ENCODE measurements around the gene LHB.

Gene LHB

GRCh38 chr19:49004133-49004532 is 12.8 kb downstream of the LHB start:
- no peaks in the 10 kb centered on the region for H3K4me1 ChIP-seq (ENCODE audit: control insufficient read depth, insufficient read depth, low read length)
- no peaks in the 10 kb centered on the region for H3K9me3 ChIP-seq (ENCODE audit: control insufficient read depth, low read length)
- H3K36me3 ChIP-seq (ENCODE audit: control insufficient read depth, insufficient read depth, low read length, severe bottlenecking): peaks cover 39% of the 10 kb centered on the region
- H3K9ac ChIP-seq (ENCODE audit: low read length): no peak overlapping the region
- no peak overlapping the region for H3K4me3 ChIP-seq (ENCODE audit: low read length)
- H3K27me3 ChIP-seq (replicated peaks; ENCODE audit: control insufficient read depth, insufficient read depth, low read length): no peaks in the 10 kb centered on the region
- no peak for DNase-seq (ENCODE audit: low read depth)

- DNase-seq (ENCODE audit: low read depth): peak; percentile 82
- Histone ChIP-seq H3K9ac (ENCODE audit: low read length) (no peak overlapping the region), H3K36me3 (ENCODE audit: control insufficient read depth, insufficient read depth, low read length, severe bottlenecking) (peaks cover 14% of the 10 kb centered on the region), H3K4me3 (ENCODE audit: low read length) (no peak overlapping the region), H3K9me3 (ENCODE audit: control insufficient read depth, low read length) (no peaks in the 10 kb centered on the region), H3K4me1 (ENCODE audit: control insufficient read depth, insufficient read depth, low read length) (peaks cover 6% of the 10 kb centered on the region), H3K27me3 (replicated peaks; ENCODE audit: control insufficient read depth, insufficient read depth, low read length) (no peaks in the 10 kb centered on the region)
Measured at GRCh38 chr19:48999481-49000325, 17.2 kb downstream of the LHB start.

- H3K27me3 ChIP-seq (replicated peaks; ENCODE audit: control insufficient read depth, insufficient read depth, low read length): no peaks in the 10 kb centered on the region
- H3K9ac ChIP-seq (ENCODE audit: low read length): peak overlapping the region; percentile 11
- H3K9me3 ChIP-seq (ENCODE audit: control insufficient read depth, low read length): no peaks in the 10 kb centered on the region
- peaks cover 11% of the 10 kb centered on the region for H3K4me1 ChIP-seq (ENCODE audit: control insufficient read depth, insufficient read depth, low read length)
- H3K4me3 ChIP-seq (ENCODE audit: low read length): no peak overlapping the region
- peak; percentile 57 for DNase-seq (ENCODE audit: low read depth)
- no peaks in the 10 kb centered on the region for H3K36me3 ChIP-seq (ENCODE audit: control insufficient read depth, insufficient read depth, low read length, severe bottlenecking)
Measured at GRCh38 chr19:48997972-48998371, 18.9 kb downstream of the LHB start.

- H3K27me3 ChIP-seq (replicated peaks; ENCODE audit: control insufficient read depth, insufficient read depth, low read length): no peaks in the 10 kb centered on the region
- DNase-seq (ENCODE audit: low read depth): peak; percentile 52
Measured at GRCh38 chr19:48994035-48994386, 22.9 kb downstream of the LHB start.

GRCh38 chr19:48993175-48994034 is 23.5 kb downstream of the LHB start, which contains the start of the genes GYS1 and RUVBL2:
TSS of gene GYS1 (minus strand) at chr19:48993309. CDS start at chr19:48993112, 197 bp downstream.
TSS of gene RUVBL2 (plus strand) at chr19:48993887. CDS start at chr19:48993912, 25 bp downstream.
- Histone ChIP-seq H3K36me3 (ENCODE audit: control insufficient read depth, insufficient read depth, low read length, severe bottlenecking) (peaks cover 6% of the 10 kb centered on the region), H3K27me3 (replicated peaks; ENCODE audit: control insufficient read depth, insufficient read depth, low read length) (no peaks in the 10 kb centered on the region), H3K4me1 (ENCODE audit: control insufficient read depth, insufficient read depth, low read length) (peaks cover 34% of the 10 kb centered on the region), H3K9me3 (ENCODE audit: control insufficient read depth, low read length) (no peaks in the 10 kb centered on the region), H3K9ac (ENCODE audit: low read length) (peak within 1 kb of the TSS; percentile 100), H3K4me3 (ENCODE audit: low read length) (peak within 1 kb of the TSS; percentile 99)
- DNase-seq (ENCODE audit: low read depth): peak; percentile 100

More at GRCh38 chr19:48994035-48994386, 22.9 kb downstream of the LHB start:
- Histone ChIP-seq H3K9ac (ENCODE audit: low read length) (peak overlapping the region; percentile 100), H3K4me3 (ENCODE audit: low read length) (peak overlapping the region; percentile 99), H3K36me3 (ENCODE audit: control insufficient read depth, insufficient read depth, low read length, severe bottlenecking) (peaks cover under 1% of the 10 kb centered on the region), H3K9me3 (ENCODE audit: control insufficient read depth, low read length) (no peaks in the 10 kb centered on the region), H3K4me1 (ENCODE audit: control insufficient read depth, insufficient read depth, low read length) (peaks cover 34% of the 10 kb centered on the region)

GRCh38 chr19:48992581-48993174 is 24.2 kb downstream of the LHB start:
- Histone ChIP-seq H3K27me3 (replicated peaks; ENCODE audit: control insufficient read depth, insufficient read depth, low read length) (no peaks in the 10 kb centered on the region), H3K9ac (ENCODE audit: low read length) (peak overlapping the region; percentile 100), H3K4me3 (ENCODE audit: low read length) (peak overlapping the region; percentile 99), H3K36me3 (ENCODE audit: control insufficient read depth, insufficient read depth, low read length, severe bottlenecking) (peaks cover 12% of the 10 kb centered on the region), H3K9me3 (ENCODE audit: control insufficient read depth, low read length) (no peaks in the 10 kb centered on the region), H3K4me1 (ENCODE audit: control insufficient read depth, insufficient read depth, low read length) (peaks cover 34% of the 10 kb centered on the region)
- peak; percentile 35 for DNase-seq (ENCODE audit: low read depth)

GRCh38 chr19:48991873-48992580 is 24.9 kb downstream of the LHB start:
- Histone ChIP-seq H3K4me1 (ENCODE audit: control insufficient read depth, insufficient read depth, low read length) (peaks cover 34% of the 10 kb centered on the region), H3K36me3 (ENCODE audit: control insufficient read depth, insufficient read depth, low read length, severe bottlenecking) (peaks cover 17% of the 10 kb centered on the region), H3K9me3 (ENCODE audit: control insufficient read depth, low read length) (no peaks in the 10 kb centered on the region), H3K9ac (ENCODE audit: low read length) (peak overlapping the region; percentile 100), H3K4me3 (ENCODE audit: low read length) (peak overlapping the region; percentile 99), H3K27me3 (replicated peaks; ENCODE audit: control insufficient read depth, insufficient read depth, low read length) (no peaks in the 10 kb centered on the region)
- peak; percentile 90 for DNase-seq (ENCODE audit: low read depth)

- H3K9ac ChIP-seq (ENCODE audit: low read length): peak overlapping the region; percentile 100
- H3K4me3 ChIP-seq (ENCODE audit: low read length): peak overlapping the region; percentile 99
- H3K27me3 ChIP-seq (replicated peaks; ENCODE audit: control insufficient read depth, insufficient read depth, low read length): no peaks in the 10 kb centered on the region
- H3K4me1 ChIP-seq (ENCODE audit: control insufficient read depth, insufficient read depth, low read length): peaks cover 34% of the 10 kb centered on the region
- DNase-seq (ENCODE audit: low read depth): no peak
- no peaks in the 10 kb centered on the region for H3K9me3 ChIP-seq (ENCODE audit: control insufficient read depth, low read length)
- H3K36me3 ChIP-seq (ENCODE audit: control insufficient read depth, insufficient read depth, low read length, severe bottlenecking): peaks cover 26% of the 10 kb centered on the region
Measured at GRCh38 chr19:48991011-48991609, 25.8 kb downstream of the LHB start.

- H3K9me3 ChIP-seq (ENCODE audit: control insufficient read depth, low read length): no peaks in the 10 kb centered on the region
- peaks cover 34% of the 10 kb centered on the region for H3K4me1 ChIP-seq (ENCODE audit: control insufficient read depth, insufficient read depth, low read length)
- peak overlapping the region; percentile 99 for H3K4me3 ChIP-seq (ENCODE audit: low read length)
- no peaks in the 10 kb centered on the region for H3K27me3 ChIP-seq (replicated peaks; ENCODE audit: control insufficient read depth, insufficient read depth, low read length)
- DNase-seq (ENCODE audit: low read depth): no peak
- H3K9ac ChIP-seq (ENCODE audit: low read length): peak overlapping the region; percentile 100
- peaks cover 33% of the 10 kb centered on the region for H3K36me3 ChIP-seq (ENCODE audit: control insufficient read depth, insufficient read depth, low read length, severe bottlenecking)
Measured at GRCh38 chr19:48990400-48990799, 26.5 kb downstream of the LHB start.

GRCh38 chr19:48989701-48990291 is 27.1 kb downstream of the LHB start:
- peak overlapping the region; percentile 100 for H3K9ac ChIP-seq (ENCODE audit: low read length)

More at GRCh38 chr19:48989701-48990291, 27.1 kb downstream of the LHB start:
- Histone ChIP-seq H3K27me3 (replicated peaks; ENCODE audit: control insufficient read depth, insufficient read depth, low read length) (no peaks in the 10 kb centered on the region), H3K36me3 (ENCODE audit: control insufficient read depth, insufficient read depth, low read length, severe bottlenecking) (peaks cover 39% of the 10 kb centered on the region), H3K4me1 (ENCODE audit: control insufficient read depth, insufficient read depth, low read length) (peaks cover 29% of the 10 kb centered on the region), H3K4me3 (ENCODE audit: low read length) (peak overlapping the region; percentile 99), H3K9me3 (ENCODE audit: control insufficient read depth, low read length) (no peaks in the 10 kb centered on the region)
- no peak for DNase-seq (ENCODE audit: low read depth)

Data from adipocyte (in vitro differentiated cells).